Spleen (tissue), 11 donors: ENCODE results near the gene MAP2K1. TPM values are rescaled to one million over a fixed set of nuclear protein-coding genes. Genes with fewer than 3 reads are reported as not detected.

Experiments
- DNase-seq: peaks from one replicate; pipeline ENCODE4 v3.0.0-alpha.2; 2020
- H3K27ac ChIP-seq, 8 donors: fragments of 200-600 bp; sonication (generic) in 7 of 8; 1 replicate in 4 of 8; 2 replicates in 4 of 8; pipeline versions ENCODE4 v1.5.0 to v1.8.0; 2016 to 2021; ENCODE audit warnings: inconsistent platforms in 4 of 8, mild to moderate bottlenecking in 4 of 8, moderate library complexity in 1 of 8
- H3K27me3 ChIP-seq, 7 donors: fragments of 200-600 bp; sonication (generic) in 6 of 7; replicated peaks in 1 of 7; 1 replicate in 4 of 7; 2 replicates in 3 of 7; pipeline versions ENCODE4 v1.5.0 to v1.8.0; 2016 to 2021; ENCODE audit warnings: inconsistent platforms in 3 of 7, mild to moderate bottlenecking in 1 of 7
- H3K36me3 ChIP-seq, 6 donors: fragments of 200-600 bp; sonication (generic) in 5 of 6; 1 replicate in 4 of 6; 2 replicates in 2 of 6; pipeline versions ENCODE4 v1.5.0 to v1.8.0; 2016 to 2021; ENCODE audit warnings: inconsistent platforms in 2 of 6
- H3K4me1 ChIP-seq, 6 donors: fragments of 200-600 bp; sonication (generic) in 5 of 6; 1 replicate in 3 of 6; 2 replicates in 3 of 6; pipeline versions ENCODE4 v1.5.0 to v1.8.0; 2016 to 2021; ENCODE audit warnings: inconsistent platforms in 3 of 6
- H3K4me3 ChIP-seq, 8 donors: fragments of 200-600 bp; sonication (generic) in 7 of 8; 1 replicate in 4 of 8; 2 replicates in 4 of 8; pipeline versions ENCODE4 v1.5.0 to v1.8.0; 2016 to 2021; ENCODE audit warnings: inconsistent platforms in 4 of 8, mild to moderate bottlenecking in 4 of 8, moderate library complexity in 2 of 8
- H3K9me3 ChIP-seq, 8 donors: fragments of 200-600 bp; sonication (generic) in 7 of 8; 1 replicate in 4 of 8; 2 replicates in 4 of 8; pipeline versions ENCODE4 v1.5.0 to v1.8.0; 2016 to 2021; ENCODE audit warnings: inconsistent platforms in 4 of 8
- CTCF ChIP-seq, 11 experiments: fragments of 200-600 bp in 7 of 11; fragments of 450-650 bp in 4 of 11; sonication (generic) in 4 of 11; IDR thresholded peaks in 8 of 11; conservative IDR thresholded peaks in 3 of 11; 1 replicate in 7 of 11; 2 replicates in 4 of 11; pipeline versions ENCODE4 v1.4.0 to v1.8.0; 2016 to 2021; ENCODE audit warnings: antibody characterized with exemption in 11 of 11, inconsistent platforms in 4 of 11, mild to moderate bottlenecking in 1 of 11
- POLR2A ChIP-seq, 3 donors: fragments of 450-650 bp; IDR thresholded peaks; one replicate each; pipeline ENCODE4 v1.5.1; 2017; ENCODE audit warnings: antibody characterized with exemption in 3 of 3, mild to moderate bottlenecking in 1 of 3
- POLR2AphosphoS5 ChIP-seq, 3 donors: sonication (generic); formaldehyde crosslinking; IDR thresholded peaks; one replicate each; pipeline ENCODE4 v1.5.1; 2017; ENCODE audit warnings: antibody characterized with exemption in 3 of 3
- WGBS, 5 donors: extraction: QIAGEN DNeasy Blood & Tissue Kit in 3 of 5; methylation state at CpG; one replicate each; pipeline versions ENCODE4 v1.1.5 to v1.1.7; 2013 to 2018; 5-methylcytosine and 5-hydroxymethylcytosine counted together
- intact Hi-C: fragments of 100-400 bp; cut with DNase I; formaldehyde crosslinking; loops from one replicate; pipeline ENCODE4 v1.15.0; 2023; ENCODE audit warnings: low total_unique reads
- polyA plus RNA-seq, 3 donors: library from polyadenylated mRNA; stranded (reverse); fragments of 200-250 nt; gene quantifications; one replicate each; pipeline ENCODE4 v1.2.1, GENCODE V29; 2013
- total RNA-seq, 7 donors: library from RNA; depleted of rRNA in 3 of 7; stranded (reverse); fragments of >200 nt in 3 of 7; fragmentation: NEBNext Ultra II Directional in 4 of 7; extraction: Animal tissue kit (Norgen Biotek cat#: 25700) in 4 of 7; gene quantifications; one replicate each; pipeline versions ENCODE4 v1.1.0 to v1.2.1, GENCODE V29; 2016 to 2021
- donor health status: healthy with polysubstance abuse.
- donor health status: DM: no; HTN: no; CAD: no; lungs with moderate emphysema.
- donor health status: DM: no; HTN: no; CAD: no.
- donor health status: Bipolar disorder and iron deficiency.
- donor health status: healthy.
- donor health status: DM: no; HTN: no; CAD: no.
- donor health status: DM: yes; HTN: yes; CAD: no.

MAP2K1 gene
- total and polyA plus RNA-seq, 10 donors: 20.2 to 56.9 (median 40.7) TPM

- no peak for DNase-seq
- no peaks in the 10 kb centered on the region for H3K9me3 ChIP-seq
- H3K4me3 ChIP-seq: no peak overlapping the region
- intact Hi-C loops: no loop called here
- no peaks in the 10 kb centered on the region for H3K27me3 ChIP-seq
- H3K36me3 ChIP-seq: peaks cover 0 to 41% (median 9%) of the 10 kb centered on the region in 6 donors
- TF ChIP-seq POLR2AphosphoS5 (IDR thresholded peaks at IDR 0.05): no peak
- TF ChIP-seq POLR2A (IDR thresholded peaks at IDR 0.05): no peak
- TF ChIP-seq CTCF (IDR thresholded peaks at IDR 0.05 in 8 of 11, conservative IDR thresholded peaks at IDR 0.05 in 3 of 11): no peak
- WGBS, 5 donors: 87 to 98% (median 96%) methylated on average over 2 of the region's 2 CpGs
- H3K27ac ChIP-seq: no peak overlapping the region
- H3K4me1 ChIP-seq: peaks cover 0 to 11% (median 2%) of the 10 kb centered on the region in 6 donors
Observed at GRCh38 chr15:66477011-66477410, 90.3 kb downstream of the MAP2K1 start.

- no peak overlapping the region for H3K27ac ChIP-seq
Observed at GRCh38 chr15:66480267-66480666, 93.6 kb downstream of the MAP2K1 start.

GRCh38 chr15:66481107-66481856, 94.6 kb downstream of the MAP2K1 start:
- Histone ChIP-seq H3K4me3 (no peak overlapping the region), H3K27ac (no peak overlapping the region), H3K36me3 (peaks cover 0 to 72% (median 28%) of the 10 kb centered on the region in 6 donors), H3K27me3 (no peaks in the 10 kb centered on the region), H3K9me3 (no peaks in the 10 kb centered on the region), H3K4me1 (no peaks in the 10 kb centered on the region)
- 90 to 97% (median 92%) methylated on average over 10 of the region's 10 CpGs for WGBS, 5 donors
- intact Hi-C loops: no loop called here
- DNase-seq: no peak
- TF ChIP-seq POLR2AphosphoS5 (IDR thresholded peaks at IDR 0.05): no peak
- TF ChIP-seq POLR2A (IDR thresholded peaks at IDR 0.05): no peak
- no peak for TF ChIP-seq CTCF (IDR thresholded peaks at IDR 0.05 in 8 of 11, conservative IDR thresholded peaks at IDR 0.05 in 3 of 11)

More at GRCh38 chr15:66480267-66480666, 93.6 kb downstream of the MAP2K1 start:
- 82 to 95% (median 89%) methylated on average over 6 of the region's 6 CpGs for WGBS, 5 donors
- no peaks in the 10 kb centered on the region for H3K27me3 ChIP-seq
- TF ChIP-seq CTCF (IDR thresholded peaks at IDR 0.05 in 8 of 11, conservative IDR thresholded peaks at IDR 0.05 in 3 of 11): no peak
- TF ChIP-seq POLR2A (IDR thresholded peaks at IDR 0.05): no peak
- no peak for TF ChIP-seq POLR2AphosphoS5 (IDR thresholded peaks at IDR 0.05)
- intact Hi-C loops: no loop called here
- peaks cover 0 to 67% (median 23%) of the 10 kb centered on the region in 6 donors for H3K36me3 ChIP-seq
- H3K9me3 ChIP-seq: no peaks in the 10 kb centered on the region
- no peak overlapping the region for H3K4me3 ChIP-seq
- no peak for DNase-seq
- H3K4me1 ChIP-seq: no peaks in the 10 kb centered on the region

GRCh38 chr15:66482539-66482938, 95.8 kb downstream of the MAP2K1 start:
- DNase-seq: no peak
- WGBS, 5 donors: 90 to 99% (median 93%) methylated on average over 9 of the region's 9 CpGs
- H3K27ac ChIP-seq: no peak overlapping the region
- intact Hi-C loops: no loop called here
- peaks cover 0 to 74% (median 36%) of the 10 kb centered on the region in 6 donors for H3K36me3 ChIP-seq
- H3K27me3 ChIP-seq: no peaks in the 10 kb centered on the region
- TF ChIP-seq CTCF (IDR thresholded peaks at IDR 0.05 in 8 of 11, conservative IDR thresholded peaks at IDR 0.05 in 3 of 11) (no peak), POLR2A (IDR thresholded peaks at IDR 0.05) (no peak), POLR2AphosphoS5 (IDR thresholded peaks at IDR 0.05) (no peak)
- no peaks in the 10 kb centered on the region for H3K4me1 ChIP-seq
- H3K4me3 ChIP-seq: no peak overlapping the region
- no peaks in the 10 kb centered on the region for H3K9me3 ChIP-seq
